Right ventricle myocardium inferior (tissue), 1 donor: ENCODE measurements around the gene GDPD5. TPM values are rescaled to one million over a fixed set of nuclear protein-coding genes. Genes with fewer than 3 reads are reported as not detected.
A peak's percentile ranks its signal among the peaks of the same experiment; 100 is the strongest.

Experiments used
- ATAC-seq: fragments of 200-7000 bp; cut with Tn5 transposase; one replicate; pipeline ENCODE4 v1.9.1; 2020; ENCODE audit warnings: mild to moderate bottlenecking, moderate library complexity
- DNase-seq: peaks from one replicate; pipeline ENCODE4 v3.0.0; 2021; ENCODE audit errors: missing footprints
- intact Hi-C: fragments of 100-400 bp; cut with DNase I; formaldehyde crosslinking; loops from one replicate; pipeline ENCODE4 v1.11.0; 2022
- total RNA-seq: library from RNA; stranded (reverse); fragmentation: NEBNext Ultra II Directional; extraction: Animal tissue kit (Norgen Biotek cat#: 25700); gene quantifications from one replicate; pipeline ENCODE4 v1.2.1, GENCODE V29; 2021
- donor health status: DM: no; HTN: yes; CAD: no; lungs with severe emphysema.

The GDPD5 gene
- total RNA-seq, 1 donor from 2014 or later, result 7.7 TPM

DNA sequence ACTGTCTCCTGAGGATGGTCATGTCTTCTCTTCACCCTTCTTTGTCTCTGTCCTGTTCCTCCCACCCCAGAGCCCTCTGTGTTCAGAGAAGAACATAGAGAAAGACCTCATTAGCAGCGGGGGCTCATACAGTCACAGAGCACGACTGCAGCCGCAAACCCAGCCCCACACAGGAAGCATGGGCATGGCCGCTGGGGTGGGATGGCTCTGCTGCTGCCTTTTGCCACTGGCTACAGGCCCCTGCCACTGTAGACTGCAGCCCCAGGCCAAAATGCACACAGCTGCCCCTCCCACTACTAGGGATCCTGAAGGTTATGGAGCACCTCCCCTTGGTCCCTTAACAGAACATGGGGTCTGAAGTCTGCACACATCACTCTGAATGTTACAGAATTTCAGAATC, 57.9 kb downstream of the GDPD5 start:
- no peak for ATAC-seq
- no peak for DNase-seq
- intact Hi-C loops, result no loop called here

DNA sequence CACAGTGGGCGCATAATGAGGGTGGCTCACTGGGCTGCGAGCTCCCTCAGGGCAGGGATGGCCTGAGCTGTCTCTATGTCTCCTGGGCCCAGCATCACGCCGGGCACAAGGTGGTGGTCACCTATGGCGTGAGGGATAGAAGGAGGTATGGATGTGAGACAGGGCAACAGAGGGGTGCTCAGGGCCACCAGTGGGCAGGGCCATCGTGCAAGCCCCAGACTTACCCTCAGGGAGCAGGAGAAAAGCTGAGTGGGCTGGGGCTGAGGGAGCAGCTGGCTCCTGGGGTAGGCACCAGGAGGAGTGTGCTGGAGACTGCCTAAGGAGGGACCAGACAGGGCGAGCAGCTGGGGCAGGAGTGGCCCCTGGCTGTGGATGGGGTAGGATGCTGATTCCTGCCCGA, 58.4 kb downstream of the GDPD5 start:
- DNase-seq (no peak), ATAC-seq (no peak)
- intact Hi-C loops, result no loop called here

DNA sequence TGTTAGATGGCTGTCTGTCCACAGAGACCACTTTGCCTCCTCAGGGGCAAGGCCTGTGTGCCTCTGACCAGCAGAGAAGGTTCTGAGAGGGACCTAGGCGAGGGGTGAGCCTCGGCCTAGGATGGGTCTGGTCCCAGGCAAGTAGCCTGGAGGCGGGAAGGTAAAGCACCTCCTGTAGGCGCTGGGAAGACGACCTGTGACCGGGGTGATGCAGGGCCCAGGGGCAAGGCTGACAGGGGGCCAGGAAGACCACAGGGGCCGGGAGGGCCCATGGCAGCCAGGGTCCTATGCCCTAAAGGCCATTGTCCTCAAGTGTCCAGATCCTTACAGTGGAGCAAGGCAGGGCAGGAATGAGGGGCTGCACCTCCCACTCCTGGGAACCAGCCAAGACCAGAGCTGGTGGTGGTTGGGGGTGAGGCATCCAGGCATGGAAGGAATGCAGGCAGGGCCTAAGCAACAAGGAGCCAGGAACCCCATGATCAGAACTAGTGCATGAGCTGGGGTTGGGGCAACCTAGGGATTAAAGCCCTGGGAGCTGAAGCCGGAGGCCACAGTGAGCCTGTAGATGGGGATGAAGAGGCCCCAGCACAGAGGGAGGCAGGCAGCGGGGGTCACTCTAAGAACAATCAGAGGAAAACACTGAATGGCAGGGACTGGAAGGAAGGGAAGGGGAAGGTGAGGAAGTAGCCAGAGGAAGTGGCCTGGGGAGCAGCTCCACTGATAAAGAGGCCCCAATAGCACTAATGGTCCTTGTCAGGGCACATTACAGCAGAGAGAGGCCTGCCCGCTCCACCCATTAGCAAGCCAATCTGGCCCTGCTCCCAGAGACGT, 59.8 kb downstream of the GDPD5 start:
- intact Hi-C loops, result no loop called here
- no peak for DNase-seq
- no peak for ATAC-seq

DNA sequence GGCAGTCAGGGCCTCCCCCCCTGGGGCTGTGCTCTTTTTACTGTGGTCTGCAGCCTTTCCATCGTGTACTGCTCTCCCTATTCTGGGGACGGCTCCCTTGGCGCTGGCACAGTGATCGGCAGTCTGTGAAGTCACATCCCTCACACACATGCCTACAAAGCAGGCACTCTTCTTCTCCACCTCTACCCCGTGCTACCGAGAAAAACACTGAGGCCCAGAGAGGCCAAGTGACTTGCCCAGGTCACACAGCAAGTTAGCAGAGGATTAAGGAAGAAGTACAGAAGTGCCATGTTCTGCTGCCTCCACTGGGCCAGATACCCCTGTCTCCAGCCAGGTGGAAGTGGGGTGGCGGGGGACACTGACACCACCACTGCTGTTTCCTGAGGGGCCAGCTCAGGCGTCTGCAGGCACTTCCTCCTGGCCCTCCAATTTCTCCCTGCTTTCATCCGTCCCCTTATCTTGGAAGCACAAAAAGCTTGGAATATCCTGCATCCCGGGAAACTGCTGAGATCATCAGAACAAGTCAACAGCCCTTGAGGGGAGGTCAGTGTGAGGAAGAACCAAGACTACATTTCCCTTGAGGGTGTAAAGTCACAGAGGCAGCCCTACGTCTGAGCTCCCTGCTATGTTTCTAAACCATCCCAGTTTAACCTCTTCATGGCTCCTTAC, 62.5 kb downstream of the GDPD5 start:
- no peak for DNase-seq
- no peak for ATAC-seq
- intact Hi-C loops, result no loop called here

DNA sequence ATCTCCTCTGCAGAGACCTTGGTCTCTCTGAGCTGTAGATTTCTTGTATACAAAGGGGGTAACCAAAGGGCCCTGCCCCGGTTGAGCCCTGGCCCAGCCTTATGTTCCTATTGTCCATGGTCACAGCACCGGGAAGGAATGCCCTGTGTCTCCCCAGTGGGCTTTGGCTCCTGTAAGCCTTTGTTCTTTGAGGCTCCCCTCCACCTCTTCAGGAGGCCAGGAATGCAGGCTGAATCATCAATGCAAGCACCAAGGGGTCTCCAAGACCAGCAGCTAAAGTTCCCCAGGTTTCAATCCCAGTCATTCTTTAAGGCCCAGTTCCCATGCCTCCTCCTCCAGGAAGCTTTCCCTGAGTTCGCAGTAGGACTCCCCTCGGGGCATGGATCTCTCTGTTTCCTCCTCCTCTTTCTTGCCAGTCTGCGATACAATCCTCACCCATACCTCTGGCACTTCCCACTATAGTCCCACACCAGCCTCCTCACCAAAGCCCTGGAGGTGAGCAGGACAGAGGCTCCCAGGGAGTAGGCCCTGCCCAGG, 63.6 kb downstream of the GDPD5 start:
- no peak for DNase-seq
- intact Hi-C loops, result no loop called here
- no peak for ATAC-seq

DNA sequence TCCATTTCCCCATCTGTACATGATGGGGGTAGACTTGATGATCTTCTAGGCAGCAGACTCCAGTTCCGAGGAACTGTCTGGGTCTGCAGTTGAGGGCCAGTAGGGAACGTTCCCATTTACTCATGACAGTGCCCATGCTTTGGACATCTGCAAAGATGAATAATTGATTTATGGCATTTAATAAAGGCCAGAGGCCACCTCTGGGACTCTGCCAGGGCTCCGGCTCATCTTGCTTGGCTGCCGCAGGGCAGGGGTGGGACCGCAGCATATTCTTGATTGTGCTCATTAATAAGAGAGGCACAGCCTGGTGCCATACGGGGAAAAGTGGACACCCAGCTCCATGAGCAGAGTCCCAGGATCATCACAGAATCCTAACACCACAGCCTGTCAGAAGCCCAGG, 64.6 kb downstream of the GDPD5 start:
- DNase-seq, result no peak
- no peak for ATAC-seq
- intact Hi-C loops, result no loop called here

DNA sequence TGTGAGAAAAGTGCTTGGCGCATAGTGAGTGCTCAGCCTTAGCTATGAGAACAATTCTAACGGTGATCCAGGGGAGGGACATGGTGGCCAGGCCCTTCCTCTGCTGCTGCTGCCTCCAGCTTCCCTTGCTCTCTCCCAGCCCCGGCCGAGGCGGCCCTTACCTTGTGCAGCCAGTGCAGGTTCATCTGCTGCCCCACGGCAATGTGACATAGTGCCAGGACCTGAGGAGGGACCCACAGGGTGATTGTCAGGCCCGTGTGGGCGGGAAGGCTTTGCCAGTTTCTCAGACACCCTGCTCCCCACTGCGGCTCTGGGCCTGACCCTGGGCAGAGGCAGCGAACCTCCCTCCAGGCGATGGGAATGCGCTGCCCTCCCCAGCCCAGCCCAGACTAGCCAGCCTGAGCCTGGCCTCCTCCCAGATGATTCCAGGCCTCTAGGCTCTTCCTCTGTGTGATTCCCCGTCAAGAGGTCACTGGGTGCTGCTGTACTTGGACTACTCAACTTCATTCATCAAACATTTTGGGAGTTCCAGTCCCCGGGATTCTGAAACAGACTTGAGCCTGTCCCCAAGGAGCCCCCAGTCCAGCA, 69.1 kb downstream of the GDPD5 start:
- DNase-seq, result peak; percentile 34
- intact Hi-C loops, result no loop called here
- no peak for ATAC-seq

DNA sequence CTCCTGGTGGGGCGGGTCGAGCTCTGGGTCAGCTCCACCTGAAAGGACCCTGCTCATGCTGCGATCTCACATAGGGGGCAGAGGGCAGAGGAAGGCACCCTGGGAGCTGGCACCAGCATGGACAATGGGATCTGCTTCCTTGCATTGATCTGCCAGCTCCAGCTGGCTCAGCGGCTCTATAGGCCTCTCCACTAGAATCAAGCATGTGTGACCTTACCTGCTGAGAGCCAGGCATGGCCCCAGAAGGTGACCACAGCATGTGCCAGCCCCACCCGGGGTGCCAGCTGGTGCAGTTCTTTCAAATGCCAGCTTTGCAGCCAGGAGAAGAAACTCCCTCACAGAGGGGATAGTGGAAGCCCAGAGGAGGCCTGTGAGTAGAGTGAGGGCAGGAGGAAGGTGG, 70.8 kb downstream of the GDPD5 start:
- DNase-seq, result peak; percentile 63
- intact Hi-C loops, result no loop called here
- no peak for ATAC-seq

DNA sequence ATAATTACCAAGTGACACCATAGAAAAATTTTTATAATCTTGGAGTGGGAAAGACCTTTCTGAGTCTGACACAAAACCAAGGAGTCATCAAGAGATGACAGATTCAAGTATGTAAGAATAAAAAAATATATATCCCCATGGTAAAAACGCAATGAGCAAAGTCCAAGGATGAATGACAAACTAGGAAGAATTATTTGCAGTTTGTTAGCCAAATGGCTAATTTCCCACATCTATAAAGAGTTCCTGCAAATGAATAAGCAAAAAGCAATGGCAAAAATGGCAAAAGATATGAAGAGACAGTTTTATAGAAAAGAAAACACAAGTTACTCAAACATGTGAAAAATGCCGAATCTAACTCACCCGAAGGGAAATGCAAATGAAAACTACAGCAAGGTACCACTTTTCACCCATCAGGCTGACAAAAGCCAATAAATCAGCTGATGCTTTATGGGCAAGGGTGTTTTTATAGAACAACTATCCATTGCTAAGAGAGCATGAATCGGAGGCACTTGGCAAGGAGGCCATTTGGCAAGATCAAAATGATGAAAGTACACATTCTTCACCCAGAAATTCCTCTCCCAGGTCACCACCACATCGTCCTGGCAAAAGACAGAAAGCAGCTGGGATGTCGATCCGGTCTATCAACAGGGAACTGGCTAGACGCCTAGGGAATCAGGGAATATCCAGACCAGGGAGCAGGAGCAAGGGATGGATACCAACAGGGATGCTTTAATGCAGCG, 71.7 kb downstream of the GDPD5 start:
- DNase-seq, result no peak
- no peak for ATAC-seq
- intact Hi-C loops, result no loop called here

DNA sequence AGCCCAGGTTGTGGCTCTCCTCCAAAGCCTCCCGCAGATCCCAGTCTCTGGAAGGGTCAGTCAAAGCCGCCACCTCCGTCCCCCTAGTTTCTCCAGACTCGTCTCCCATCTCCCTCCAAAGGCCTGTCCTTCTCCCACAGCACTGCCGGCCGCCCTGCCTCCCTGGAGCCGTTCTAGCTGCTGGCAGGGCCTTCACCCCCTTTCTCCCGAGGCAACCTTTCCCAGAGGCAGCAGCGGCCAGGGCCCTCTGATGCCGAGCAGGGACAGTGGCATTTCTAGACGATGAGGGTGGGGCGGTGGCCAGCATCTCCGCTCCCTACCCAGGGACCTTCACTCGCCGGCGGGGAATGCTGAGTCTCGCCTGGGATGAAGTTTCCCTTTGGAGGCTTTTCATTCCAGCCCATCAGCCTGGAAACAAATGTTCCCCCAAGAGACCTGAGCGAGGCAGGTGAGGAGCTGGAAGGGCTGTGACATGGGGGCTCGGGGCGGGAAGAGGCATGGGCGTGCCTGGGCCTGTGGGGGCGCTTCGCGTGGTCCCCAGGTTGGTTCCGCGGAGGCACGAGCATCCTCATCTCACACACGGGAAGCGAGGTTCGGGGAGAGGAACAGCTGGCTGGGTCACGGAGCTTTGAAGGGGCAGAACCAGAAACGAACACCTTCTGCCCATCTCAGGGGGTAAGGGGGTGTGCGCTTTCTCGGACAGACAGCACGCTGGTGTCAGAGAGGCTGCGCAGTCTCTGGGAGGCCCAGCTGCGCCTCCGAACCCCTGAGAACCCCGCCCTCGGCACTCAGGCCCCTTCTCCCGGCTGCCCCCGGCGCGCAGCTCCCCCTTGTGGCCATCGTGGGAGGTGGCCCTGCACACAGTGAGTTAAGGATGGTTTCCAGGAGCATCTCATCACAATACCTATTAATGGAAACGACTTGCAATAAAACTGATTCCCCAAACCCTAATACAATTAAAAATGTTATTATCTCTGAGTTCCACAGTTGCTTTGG, 74.6 kb downstream of the GDPD5 start:
- intact Hi-C loops, result no loop called here
- DNase-seq (peak; percentile 35), ATAC-seq (no peak)

DNA sequence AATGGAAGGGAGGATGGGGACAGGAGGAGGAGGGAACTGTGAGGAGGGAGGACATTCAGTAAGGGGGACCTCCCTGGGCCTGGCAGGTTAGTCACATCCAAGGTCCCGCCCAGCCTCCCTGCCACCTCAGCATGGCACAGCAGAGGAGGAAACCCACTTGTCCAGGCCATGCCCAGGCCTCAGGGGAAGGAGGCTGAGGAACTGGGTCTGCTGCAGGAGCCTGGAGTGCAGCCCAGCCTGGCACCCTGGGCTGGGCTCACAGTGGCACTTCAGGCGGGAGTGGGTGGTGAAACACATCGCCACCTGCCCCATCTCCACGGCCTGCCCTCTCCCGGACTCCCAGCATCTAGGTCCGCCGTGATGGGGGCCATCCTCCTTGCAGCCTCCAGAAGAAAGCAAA, 75.5 kb downstream of the GDPD5 start:
- peak; percentile 62 for DNase-seq
- ATAC-seq, result no peak
- intact Hi-C loops, result no loop called here

DNA sequence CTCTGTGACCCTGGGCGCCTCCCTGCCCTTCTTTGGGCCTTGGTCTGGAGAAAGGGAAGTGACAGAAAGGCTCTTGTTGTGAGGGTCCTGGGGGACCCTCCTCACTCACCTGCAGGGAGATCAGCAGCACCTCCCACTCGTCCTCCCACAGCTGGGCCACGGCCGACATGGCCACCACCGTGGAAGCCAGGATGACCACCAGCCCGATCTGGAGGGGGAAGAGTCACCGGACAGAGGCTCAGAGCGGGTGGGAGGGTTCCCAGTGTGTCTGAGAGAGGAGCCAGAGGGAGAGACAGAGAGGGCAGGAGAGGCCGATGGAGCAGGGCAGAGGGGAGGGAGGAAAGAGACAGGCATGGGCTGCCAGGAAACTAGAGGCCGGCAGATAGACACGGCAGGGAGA, 76.0 kb downstream of the GDPD5 start:
- ATAC-seq (no peak), DNase-seq (peak; percentile 55)
- intact Hi-C loops, result no loop called here

DNA sequence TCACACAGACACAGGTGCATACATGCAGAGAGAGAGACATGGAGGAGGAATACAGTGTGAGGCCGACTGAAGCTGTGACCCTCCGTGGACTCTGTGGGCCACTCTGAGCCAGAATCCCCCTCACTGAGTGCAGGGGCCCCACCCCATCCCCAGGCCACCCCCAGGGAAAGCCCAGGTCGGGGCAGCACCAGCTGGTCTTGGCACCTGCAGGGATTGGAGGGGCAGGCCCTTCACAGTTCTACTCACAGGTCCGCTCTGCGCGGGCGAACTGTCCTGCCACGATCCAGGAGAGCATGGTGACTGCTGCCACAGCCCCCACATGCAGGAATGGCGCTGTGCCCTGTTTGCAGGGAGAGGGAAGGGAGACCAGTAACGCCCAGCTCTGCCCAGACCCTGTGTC, 76.5 kb downstream of the GDPD5 start:
- DNase-seq (peak; percentile 42), ATAC-seq (no peak)
- intact Hi-C loops, result no loop called here

DNA sequence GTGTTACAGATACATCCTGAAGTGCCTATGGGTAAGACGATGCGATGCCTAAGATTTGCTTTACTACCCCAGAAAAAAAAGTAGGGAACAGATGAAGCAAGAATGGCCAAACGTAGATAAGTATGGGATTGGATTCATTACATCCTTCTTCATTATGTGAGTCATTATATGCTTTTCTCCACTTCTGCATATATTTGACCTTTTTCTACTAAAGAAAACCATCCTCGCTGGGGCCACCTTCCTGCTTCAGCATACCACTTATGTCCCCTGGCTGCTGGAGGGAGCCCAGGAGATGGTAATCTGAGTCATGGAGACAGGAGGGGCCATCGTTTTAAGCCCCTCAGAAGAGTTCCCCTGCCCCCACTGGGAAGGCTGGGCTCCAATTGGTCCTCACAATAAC, 78.3 kb downstream of the GDPD5 start:
- peak; percentile 39 for DNase-seq

DNA sequence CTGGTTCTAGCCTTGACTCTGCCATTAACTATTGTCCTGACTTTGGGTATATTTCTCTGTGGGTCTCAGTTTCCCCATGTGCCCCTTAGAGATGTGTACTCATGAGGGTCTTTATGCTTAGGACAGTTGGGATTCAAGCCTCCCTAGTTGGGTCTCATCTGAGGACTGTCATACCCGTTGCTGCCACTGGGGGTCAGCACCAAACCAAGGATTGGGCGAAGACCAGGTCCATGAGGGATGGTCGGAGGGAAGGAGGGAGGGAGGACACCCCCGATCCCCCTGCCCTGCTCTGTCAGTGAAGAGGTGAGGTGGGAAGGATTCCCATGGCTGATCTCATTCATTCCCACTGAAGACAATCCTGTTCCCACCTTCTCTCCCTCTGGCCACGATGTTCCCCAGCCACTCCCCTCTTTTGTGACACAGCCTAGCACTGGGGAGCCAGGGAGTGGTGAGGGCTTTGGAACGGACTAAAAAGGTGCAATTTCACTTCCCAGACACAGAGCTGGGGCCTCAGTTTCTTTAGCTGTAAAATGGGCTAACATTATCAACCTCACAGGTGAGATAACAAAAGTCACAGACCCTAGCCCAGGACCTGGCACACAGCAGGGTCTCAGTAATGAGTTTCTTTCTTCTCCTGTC, 80.3 kb downstream of the GDPD5 start:
- intact Hi-C loops, result loop anchor here (1.0 kb wide), 2 partner anchors 80 to 87 kb away; partner anchors contain the start of gene GDPD5
- ATAC-seq (peak; percentile 59), DNase-seq (peak; percentile 75)

More for the DNA sequence above, 78.3 kb downstream of the GDPD5 start:
- no peak for ATAC-seq
- intact Hi-C loops, result no loop called here

DNA sequence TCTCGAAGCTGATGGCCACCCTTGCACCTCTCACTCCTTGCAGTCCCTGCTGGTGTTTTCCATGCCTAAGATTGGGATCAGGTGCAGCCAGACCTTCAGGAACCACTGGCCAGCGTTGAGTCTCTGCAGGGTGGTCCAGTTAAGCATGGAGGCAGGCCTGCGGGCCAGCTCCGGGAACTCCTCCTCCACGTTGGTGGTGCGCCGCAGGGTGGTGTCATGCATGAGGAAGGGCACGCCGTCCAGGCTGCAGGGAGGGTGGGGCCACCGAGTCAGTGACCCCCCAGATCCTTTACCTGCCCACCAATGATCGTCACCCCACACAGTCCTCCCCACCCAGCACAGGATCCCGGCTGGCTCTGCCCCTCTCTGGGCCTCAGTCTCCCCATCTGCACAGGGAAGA, 82.7 kb downstream of the GDPD5 start:
- ATAC-seq (no peak), DNase-seq (peak; percentile 20)
- intact Hi-C loops, result no loop called here

DNA sequence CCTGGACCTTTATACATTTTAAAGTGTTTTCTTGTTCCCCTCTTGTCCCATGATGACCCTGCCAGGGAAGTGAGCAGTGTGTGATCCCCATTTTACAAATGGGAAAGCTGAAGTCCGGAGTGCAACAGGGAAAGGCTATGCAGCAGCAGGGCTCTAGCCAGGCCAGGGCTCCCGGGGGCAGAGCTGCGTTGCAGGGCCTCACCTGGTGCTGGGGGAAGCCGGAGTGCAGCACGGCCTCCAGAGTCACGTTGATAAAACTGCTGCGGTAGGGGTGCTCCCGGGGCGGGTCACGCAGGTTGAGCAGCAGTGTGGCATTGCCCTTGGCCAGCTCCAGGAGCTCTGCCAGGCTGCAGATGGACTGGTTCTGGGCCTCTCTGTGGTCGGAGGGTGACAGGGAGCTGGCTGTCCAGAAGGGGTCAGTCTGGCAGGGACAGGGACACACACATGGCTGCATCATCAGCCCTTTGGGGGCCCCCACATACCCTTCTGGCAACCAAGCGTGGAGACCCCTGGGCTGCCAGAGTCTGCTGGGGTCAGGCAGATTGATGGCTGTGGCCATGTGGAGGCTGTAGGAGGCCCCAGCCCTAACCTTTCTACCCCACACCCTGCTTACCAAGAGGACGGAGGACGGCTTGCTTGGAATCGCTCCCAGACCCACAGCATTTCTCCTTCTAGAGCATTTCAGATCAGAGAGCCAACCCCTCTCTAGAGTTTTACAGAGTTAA, 83.4 kb downstream of the GDPD5 start:
- intact Hi-C loops, result no loop called here
- ATAC-seq (no peak), DNase-seq (peak; percentile 62)
